ENCODE data around the gene SLC27A5. TPM values are rescaled to one million over a fixed set of nuclear protein-coding genes. Genes with fewer than 3 reads are reported as not detected.

The SLC27A5 gene
- total RNA-seq, 1 experiment from 2014 or later, result 17.1 TPM

DNA sequence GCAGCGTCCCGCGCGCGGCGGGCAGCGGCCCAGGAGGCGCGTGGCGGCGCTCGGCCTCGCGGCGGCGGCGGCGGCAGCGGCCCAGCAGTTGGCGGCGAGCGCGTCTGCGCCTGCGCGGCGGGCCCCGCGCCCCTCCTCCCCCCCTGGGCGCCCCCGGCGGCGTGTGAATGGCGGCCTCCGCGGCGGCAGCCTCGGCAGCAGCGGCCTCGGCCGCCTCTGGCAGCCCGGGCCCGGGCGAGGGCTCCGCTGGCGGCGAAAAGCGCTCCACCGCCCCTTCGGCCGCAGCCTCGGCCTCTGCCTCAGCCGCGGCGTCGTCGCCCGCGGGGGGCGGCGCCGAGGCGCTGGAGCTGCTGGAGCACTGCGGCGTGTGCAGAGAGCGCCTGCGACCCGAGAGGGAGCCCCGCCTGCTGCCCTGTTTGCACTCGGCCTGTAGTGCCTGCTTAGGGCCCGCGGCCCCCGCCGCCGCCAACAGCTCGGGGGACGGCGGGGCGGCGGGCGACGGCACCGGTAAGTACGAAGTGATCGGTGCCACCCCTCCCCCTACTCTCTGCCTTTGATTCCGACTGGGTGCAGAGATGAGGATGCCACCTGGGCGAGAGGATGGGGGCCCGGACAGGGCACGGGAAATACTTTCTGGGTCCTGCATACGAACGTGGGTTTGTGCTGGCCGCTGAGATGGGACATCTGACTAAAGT is 32.9 kb upstream of the SLC27A5 start:
- Histone ChIP-seq H3K27ac (ENCODE audit: insufficient read length, low read depth, low read length) (no peak overlapping the region), H2BK20ac (ENCODE audit: low read depth, low read length, poor library complexity, severe bottlenecking) (no peak overlapping the region), H3K23me2 (ENCODE audit: insufficient read length, low read depth, low read length, poor library complexity, severe bottlenecking) (peaks cover 11% of the 10 kb centered on the region), H3K56ac (ENCODE audit: insufficient read length, low read depth, low read length) (no peak overlapping the region), H2AFZ (ENCODE audit: low read length) (no peak overlapping the region), H2BK5ac (ENCODE audit: insufficient read length, low read length) (no peak overlapping the region), H3K4me1 (ENCODE audit: insufficient read depth, low read length) (peaks cover 4% of the 10 kb centered on the region; the same call in 1 of the 2 replicates), H2BK120ac (ENCODE audit: low read depth, low read length, poor library complexity, severe bottlenecking) (no peak overlapping the region), H3K79me2 (ENCODE audit: insufficient read depth, low read length) (peaks cover 26% of the 10 kb centered on the region), H4K5ac (ENCODE audit: insufficient read length, low read depth, low read length) (no peak overlapping the region), H4K91ac (ENCODE audit: insufficient read length, low read depth, low read length) (no peak overlapping the region), H3K9me3 (ENCODE audit: control insufficient read depth, low read depth, low read length) (no peaks in the 10 kb centered on the region), H3K79me1 (ENCODE audit: insufficient read depth, low read depth, low read length, poor library complexity, severe bottlenecking) (peaks cover 14% of the 10 kb centered on the region), H3K4me2 (ENCODE audit: insufficient read depth, insufficient read length, low read length) (peak overlapping the region; percentile 99), H4K20me1 (ENCODE audit: control insufficient read depth, insufficient read depth, insufficient read length) (peaks cover 7% of the 10 kb centered on the region), H2AK5ac (ENCODE audit: insufficient read length, low read length) (no peak overlapping the region), H3K14ac (ENCODE audit: insufficient read depth, low read length) (peak overlapping the region; percentile 98), H4K8ac (replicated peaks; ENCODE audit: insufficient read length, low read depth, low read length) (no peak overlapping the region), H3K9ac (ENCODE audit: extremely low read depth, insufficient read length, low read length) (peak overlapping the region; percentile 91), H3T11ph (ENCODE audit: low read length) (no peak overlapping the region), H3K27me3 (ENCODE audit: insufficient read depth, low read length) (peaks cover 4% of the 10 kb centered on the region; the same call in 1 of the 2 replicates), H2BK12ac (ENCODE audit: insufficient read length, low read depth, low read length) (no peak overlapping the region), H2BK15ac (ENCODE audit: low read depth, low read length) (no peak overlapping the region), H3K4ac (ENCODE audit: low read depth, low read length) (no peak overlapping the region), H3K23ac (ENCODE audit: insufficient read length, low read depth, low read length) (no peak overlapping the region), H3K18ac (ENCODE audit: insufficient read length, low read depth, low read length) (peak overlapping the region; percentile 83)
- no peaks in the 10 kb centered on the region; a peak in 1 of 5 replicates for H3K9me3 Mint-ChIP-seq
- no CpG with 5 or more reads among the region's 92 CpGs for WGBS (ENCODE audit: extremely low coverage, insufficient read length, low lambda C conversion rate)
- H3K27me3 Mint-ChIP-seq (ENCODE audit: low read depth), result peaks cover 29% of the 10 kb centered on the region
- peaks cover 44 to 49% (median 48%) of the 10 kb centered on the region in 3 experiments for H3K36me3 Mint-ChIP-seq (ENCODE audit: insufficient read depth in 1 of 3, low read depth in 3 of 3)
- TF ChIP-seq, protein P1, sequence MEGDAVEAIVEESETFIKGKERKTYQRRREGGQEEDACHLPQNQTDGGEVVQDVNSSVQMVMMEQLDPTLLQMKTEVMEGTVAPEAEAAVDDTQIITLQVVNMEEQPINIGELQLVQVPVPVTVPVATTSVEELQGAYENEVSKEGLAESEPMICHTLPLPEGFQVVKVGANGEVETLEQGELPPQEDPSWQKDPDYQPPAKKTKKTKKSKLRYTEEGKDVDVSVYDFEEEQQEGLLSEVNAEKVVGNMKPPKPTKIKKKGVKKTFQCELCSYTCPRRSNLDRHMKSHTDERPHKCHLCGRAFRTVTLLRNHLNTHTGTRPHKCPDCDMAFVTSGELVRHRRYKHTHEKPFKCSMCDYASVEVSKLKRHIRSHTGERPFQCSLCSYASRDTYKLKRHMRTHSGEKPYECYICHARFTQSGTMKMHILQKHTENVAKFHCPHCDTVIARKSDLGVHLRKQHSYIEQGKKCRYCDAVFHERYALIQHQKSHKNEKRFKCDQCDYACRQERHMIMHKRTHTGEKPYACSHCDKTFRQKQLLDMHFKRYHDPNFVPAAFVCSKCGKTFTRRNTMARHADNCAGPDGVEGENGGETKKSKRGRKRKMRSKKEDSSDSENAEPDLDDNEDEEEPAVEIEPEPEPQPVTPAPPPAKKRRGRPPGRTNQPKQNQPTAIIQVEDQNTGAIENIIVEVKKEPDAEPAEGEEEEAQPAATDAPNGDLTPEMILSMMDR (conservative IDR thresholded peaks at IDR 0.05), result no peak
- peak overlapping the region; percentile 94 to 96 (median 94) for H3K27ac Mint-ChIP-seq
- DNase-seq, result peak; percentile 28
- peak overlapping the region; percentile 98 to 100 for H3K4me3 Mint-ChIP-seq
- peaks cover 17 to 18% of the 10 kb centered on the region in 2 experiments for H3K4me1 Mint-ChIP-seq
